NT2/D1 (cell line): ENCODE measurements around the gene RB1.

Experiments
- DNase-seq: peaks from one replicate; pipeline ENCODE4 v3.0.0-alpha.2; 2011; ENCODE audit warnings: low read depth, low spot score
- H3K27me3 ChIP-seq: 2 replicates; pipeline ENCODE4 v1.6.0; 2011; ENCODE audit warnings: mild to moderate bottlenecking; ENCODE audit not compliant: insufficient read length, insufficient read depth
- H3K36me3 ChIP-seq: 2 replicates; pipeline ENCODE4 v1.6.1; 2011; ENCODE audit warnings: mild to moderate bottlenecking, low read length, mixed read lengths; ENCODE audit not compliant: insufficient read depth, insufficient read length
- H3K4me1 ChIP-seq: 2 replicates; pipeline ENCODE4 v1.5.1; 2011; ENCODE audit not compliant: insufficient read depth, insufficient read length
- H3K4me3 ChIP-seq: 2 replicates; pipeline ENCODE4 v1.5.1; 2011; ENCODE audit warnings: low read depth; ENCODE audit not compliant: insufficient read length
- H3K9ac ChIP-seq: 2 replicates; pipeline ENCODE4 v1.6.0; 2011; ENCODE audit warnings: low read depth; ENCODE audit not compliant: insufficient read length
- H3K9me3 ChIP-seq: 2 replicates; pipeline ENCODE4 v1.5.1; 2011; ENCODE audit warnings: mild to moderate bottlenecking, low read length; ENCODE audit not compliant: insufficient read depth
- SUZ12 ChIP-seq: IDR thresholded peaks from 2 replicates; pipeline ENCODE4 v1.6.1; 2011; ENCODE audit not compliant: insufficient read length, insufficient read depth; ENCODE audit errors: extremely low read depth
- YY1 ChIP-seq: IDR thresholded peaks from 2 replicates; pipeline ENCODE4 v1.6.1; 2011; ENCODE audit not compliant: insufficient read length, insufficient read depth
- ZNF274 ChIP-seq: IDR thresholded peaks from 2 replicates; pipeline ENCODE4 v1.6.1; 2011; ENCODE audit warnings: mild to moderate bottlenecking, low read depth, low read length

Gene RB1

DNA sequence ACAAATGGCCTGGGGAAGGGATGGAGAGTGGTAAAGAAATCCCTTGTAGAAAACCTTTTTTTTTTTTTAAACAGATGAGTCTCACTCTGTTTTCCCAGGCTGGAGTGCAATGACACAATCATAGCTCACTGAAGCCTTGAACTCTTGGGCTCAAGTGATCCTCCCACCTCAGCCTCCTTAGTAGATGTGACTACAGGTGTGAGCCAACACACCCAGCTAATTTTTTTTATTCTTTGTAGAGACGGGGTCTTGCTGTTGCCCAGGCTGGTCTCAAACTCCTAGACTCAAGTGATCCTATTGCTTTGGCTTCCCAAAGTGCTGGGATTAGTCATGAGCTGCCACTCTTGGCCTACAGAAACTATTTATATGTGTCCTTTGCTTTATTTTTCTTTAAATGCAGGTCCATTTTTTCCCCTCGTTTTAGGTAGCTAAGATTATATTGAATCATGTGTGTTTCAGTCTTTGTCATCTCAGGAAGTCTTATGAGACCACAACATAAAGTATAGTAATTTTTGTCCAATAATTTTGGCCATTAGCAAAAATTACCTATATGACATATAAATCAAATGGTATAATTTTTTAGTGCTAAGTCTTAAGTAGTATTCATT is 98.9 kb downstream of the RB1 start:
- Histone ChIP-seq H3K4me1 (no peaks in the 10 kb centered on the region), H3K27me3 (no peaks in the 10 kb centered on the region), H3K9ac (no peak overlapping the region), H3K36me3 (no peaks in the 10 kb centered on the region), H3K4me3 (no peak overlapping the region), H3K9me3 (no peaks in the 10 kb centered on the region)
- DNase-seq, result no peak
- TF ChIP-seq ZNF274, result no peak
- TF ChIP-seq YY1, result no peak
- no peak for TF ChIP-seq SUZ12

DNA sequence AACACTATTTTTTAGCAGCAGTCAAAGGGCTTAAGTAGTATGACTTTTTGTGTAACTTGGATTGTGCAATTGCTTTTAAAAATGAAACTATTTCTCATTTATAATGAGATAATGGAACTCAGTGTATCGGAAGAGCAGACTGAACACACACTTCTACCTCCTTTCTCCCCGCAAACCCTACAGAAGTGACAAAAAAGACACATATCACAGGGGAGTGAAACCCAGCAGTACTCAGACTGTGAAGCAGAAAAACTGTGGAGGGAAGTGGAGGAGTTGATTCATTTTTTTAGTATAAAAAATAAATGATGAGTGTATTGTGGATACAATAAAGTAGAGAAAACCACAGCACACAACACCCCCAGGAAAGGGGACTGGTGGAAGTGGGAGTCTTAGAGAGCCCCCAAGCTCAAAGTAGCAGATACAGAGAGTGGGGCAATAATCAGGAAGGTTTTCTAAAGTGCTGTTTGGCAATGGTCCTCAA is 99.6 kb downstream of the RB1 start:
- no peaks in the 10 kb centered on the region for H3K9me3 ChIP-seq
- no peaks in the 10 kb centered on the region for H3K36me3 ChIP-seq
- no peak overlapping the region for H3K4me3 ChIP-seq
- DNase-seq, result no peak
- H3K9ac ChIP-seq, result no peak overlapping the region
- no peak for TF ChIP-seq YY1
- TF ChIP-seq SUZ12, result no peak
- no peak for TF ChIP-seq ZNF274
- H3K4me1 ChIP-seq, result no peaks in the 10 kb centered on the region
- H3K27me3 ChIP-seq, result no peaks in the 10 kb centered on the region

DNA sequence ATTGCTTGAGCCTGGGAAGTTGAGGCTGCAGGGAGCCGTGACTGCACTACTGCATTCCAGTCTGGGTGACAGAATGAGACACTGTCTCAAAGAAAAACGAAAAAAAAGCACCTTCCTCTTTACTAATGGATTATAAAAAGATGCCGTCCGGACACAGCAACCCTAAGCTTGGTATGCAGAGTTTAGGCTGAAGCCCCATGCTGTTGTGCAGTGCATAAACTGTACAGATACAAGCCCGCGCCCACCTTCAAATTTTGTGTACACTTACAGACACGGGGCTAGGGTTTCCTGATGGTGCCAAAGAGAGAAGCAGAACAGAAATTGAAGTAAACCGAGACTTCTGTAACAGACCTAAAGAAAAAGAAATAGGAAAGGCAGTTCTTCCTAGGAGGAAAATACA is 100.4 kb downstream of the RB1 start:
- Histone ChIP-seq H3K9ac (no peak overlapping the region), H3K9me3 (no peaks in the 10 kb centered on the region), H3K36me3 (no peaks in the 10 kb centered on the region), H3K27me3 (no peaks in the 10 kb centered on the region), H3K4me3 (no peak overlapping the region), H3K4me1 (no peaks in the 10 kb centered on the region)
- no peak for TF ChIP-seq SUZ12
- no peak for TF ChIP-seq YY1
- no peak for TF ChIP-seq ZNF274
- no peak for DNase-seq

DNA sequence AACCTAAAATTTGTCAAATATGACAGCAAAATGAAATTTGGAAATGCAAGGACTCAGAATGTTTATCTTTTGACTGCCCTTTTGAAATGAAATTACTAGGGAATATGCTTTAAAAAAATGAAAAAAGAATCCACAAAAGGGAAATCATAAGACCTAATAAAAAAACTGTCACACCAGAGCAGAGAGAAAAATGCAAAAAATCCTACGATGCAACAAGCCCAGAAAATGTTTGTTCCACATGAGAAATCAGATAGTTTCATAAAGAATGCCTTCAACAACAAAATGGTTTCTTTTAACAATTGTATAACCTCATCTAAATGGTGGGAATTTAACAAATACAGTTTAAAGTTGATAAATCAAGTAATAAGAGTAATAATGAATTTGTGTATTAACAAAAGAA is 101.4 kb downstream of the RB1 start:
- H3K4me1 ChIP-seq, result no peaks in the 10 kb centered on the region
- no peak overlapping the region for H3K4me3 ChIP-seq
- TF ChIP-seq YY1, result no peak
- TF ChIP-seq SUZ12, result no peak
- TF ChIP-seq ZNF274, result no peak
- H3K9ac ChIP-seq, result no peak overlapping the region
- no peak for DNase-seq
- no peaks in the 10 kb centered on the region for H3K36me3 ChIP-seq
- no peaks in the 10 kb centered on the region for H3K27me3 ChIP-seq
- H3K9me3 ChIP-seq, result no peaks in the 10 kb centered on the region

DNA sequence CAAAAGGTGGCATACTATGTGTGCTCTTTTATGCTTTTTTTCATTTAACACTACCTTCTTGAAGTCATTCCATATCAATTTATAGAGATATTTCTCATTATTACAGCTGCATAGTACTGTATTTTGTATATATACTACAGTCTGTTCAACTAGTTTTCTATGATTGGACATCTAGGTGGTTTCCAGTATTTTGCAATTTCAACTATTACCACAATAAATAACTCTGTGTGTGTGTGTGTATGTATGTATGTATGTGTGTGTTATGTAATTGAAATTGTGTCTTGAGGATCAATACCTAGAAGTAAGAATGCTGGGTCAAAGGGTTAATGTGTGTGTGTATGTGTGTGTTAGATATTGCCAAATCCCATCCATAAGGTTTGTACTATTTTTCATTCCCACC is 102.3 kb downstream of the RB1 start:
- no peaks in the 10 kb centered on the region for H3K4me1 ChIP-seq

DNA sequence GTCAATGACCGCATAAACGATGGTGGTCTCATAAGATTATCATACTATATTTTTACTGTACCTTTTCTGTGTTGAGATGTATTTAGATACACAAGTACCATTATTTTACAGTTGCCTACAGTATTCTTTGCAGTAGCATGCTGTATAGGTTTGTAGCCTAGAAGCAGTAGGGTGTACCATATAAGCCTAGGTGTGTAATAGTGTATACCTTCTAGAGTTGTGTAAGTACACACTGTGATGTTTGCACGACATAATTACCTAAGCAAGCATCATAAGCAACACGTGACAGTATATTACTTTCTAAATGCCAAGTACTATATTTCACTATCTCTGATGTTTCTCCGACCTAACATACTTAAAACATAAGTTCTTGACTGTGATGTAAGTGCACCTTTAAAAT is 106.6 kb downstream of the RB1 start:
- Histone ChIP-seq H3K9ac (no peak overlapping the region), H3K36me3 (no peaks in the 10 kb centered on the region), H3K4me3 (peak overlapping the region; percentile 8), H3K9me3 (no peaks in the 10 kb centered on the region), H3K27me3 (no peaks in the 10 kb centered on the region), H3K4me1 (no peaks in the 10 kb centered on the region)
- no peak for TF ChIP-seq YY1
- no peak for TF ChIP-seq ZNF274
- TF ChIP-seq SUZ12, result no peak
- DNase-seq, result no peak

More for the DNA sequence above, 102.3 kb downstream of the RB1 start:
- Histone ChIP-seq H3K4me3 (no peak overlapping the region), H3K27me3 (no peaks in the 10 kb centered on the region), H3K36me3 (no peaks in the 10 kb centered on the region), H3K9ac (no peak overlapping the region), H3K9me3 (no peaks in the 10 kb centered on the region)
- TF ChIP-seq SUZ12 (no peak), ZNF274 (no peak)
- DNase-seq, result no peak

DNA sequence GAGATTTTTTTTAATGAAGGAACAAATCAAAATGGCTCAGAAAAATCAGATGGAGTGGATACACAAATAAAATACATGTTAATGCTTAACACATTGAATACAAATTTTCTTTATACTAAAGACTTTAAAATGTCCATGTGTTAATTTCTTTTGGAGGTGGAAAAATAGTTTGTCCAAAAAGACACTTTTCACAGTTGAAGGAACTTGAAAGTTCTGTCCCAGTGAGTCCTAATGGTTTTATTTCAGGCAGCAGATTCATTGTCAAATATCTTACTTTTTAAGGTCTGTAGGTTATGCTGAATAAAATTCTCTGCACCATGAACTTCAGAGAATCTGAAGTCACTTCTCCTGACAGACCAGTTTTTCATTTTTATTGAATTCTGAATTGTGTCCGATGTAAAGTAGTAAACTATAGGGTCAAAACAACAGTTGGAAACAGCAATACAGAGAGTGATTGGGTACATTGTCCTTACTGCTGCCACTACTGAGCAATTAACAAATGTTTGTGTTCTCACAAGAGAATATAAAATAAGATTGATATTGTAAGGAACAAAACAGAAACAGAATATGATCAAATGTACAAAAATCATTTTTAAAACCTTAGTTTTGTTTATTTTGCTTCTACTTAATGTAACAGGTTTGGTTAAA is 107.7 kb downstream of the RB1 start:
- Histone ChIP-seq H3K27me3 (no peaks in the 10 kb centered on the region), H3K4me1 (no peaks in the 10 kb centered on the region), H3K9me3 (no peaks in the 10 kb centered on the region), H3K36me3 (no peaks in the 10 kb centered on the region), H3K4me3 (peak overlapping the region; percentile 33), H3K9ac (peak overlapping the region; percentile 0)
- no peak for TF ChIP-seq ZNF274
- TF ChIP-seq YY1, result no peak
- no peak for TF ChIP-seq SUZ12
- no peak for DNase-seq
